GM21717 (cell line): Measurements from ENCODE around the gene RASA2.

Experiments
- ATAC-seq: cut with Tn5 transposase; IDR thresholded peaks from one replicate; pipeline ENCODE4 v1.9.1; 2021; ENCODE audit warnings: mild to moderate bottlenecking, moderate library complexity; ENCODE audit not compliant: unreplicated experiment

Gene RASA2

GRCh38 chr3:141642215-141642614, 155.4 kb downstream of the RASA2 start:
- ATAC-seq = no peak

GRCh38 chr3:141643391-141643790, 156.6 kb downstream of the RASA2 start:
- no peak for ATAC-seq

- no peak for ATAC-seq
Observed at GRCh38 chr3:141643796-141644195, 157.0 kb downstream of the RASA2 start.

- ATAC-seq = no peak
Observed at GRCh38 chr3:141644931-141645330, 158.1 kb downstream of the RASA2 start.

GRCh38 chr3:141646760-141647561, 160.1 kb downstream of the RASA2 start:
- no peak for ATAC-seq

- no peak for ATAC-seq
Observed at GRCh38 chr3:141647562-141647915, 160.7 kb downstream of the RASA2 start.

- ATAC-seq = no peak
Observed at GRCh38 chr3:141648055-141648910, 161.5 kb downstream of the RASA2 start.

- no peak for ATAC-seq
Observed at GRCh38 chr3:141649871-141650270, 163.0 kb downstream of the RASA2 start.

- ATAC-seq = no peak
Observed at GRCh38 chr3:141650783-141651182, 164.0 kb downstream of the RASA2 start.

GRCh38 chr3:141651409-141651808, 164.6 kb downstream of the RASA2 start:
- no peak for ATAC-seq

GRCh38 chr3:141652349-141652748, 165.5 kb downstream of the RASA2 start:
- no peak for ATAC-seq

GRCh38 chr3:141653847-141654246, 167.0 kb downstream of the RASA2 start:
- ATAC-seq = no peak

- no peak for ATAC-seq
Observed at GRCh38 chr3:141655801-141656200, 169.0 kb downstream of the RASA2 start.

GRCh38 chr3:141656771-141657170, 169.9 kb downstream of the RASA2 start:
- ATAC-seq = no peak

- ATAC-seq = no peak
Observed at GRCh38 chr3:141657516-141657915, 170.7 kb downstream of the RASA2 start.

- no peak for ATAC-seq
Observed at GRCh38 chr3:141659821-141660613, 173.2 kb downstream of the RASA2 start.

- ATAC-seq = no peak
Observed at GRCh38 chr3:141660614-141660947, 173.8 kb downstream of the RASA2 start.

- ATAC-seq = no peak
Observed at GRCh38 chr3:141661229-141662196, 174.7 kb downstream of the RASA2 start.

- ATAC-seq = no peak
Observed at GRCh38 chr3:141663993-141664392, 177.2 kb downstream of the RASA2 start.
